Daoy (cell line): Measurements from ENCODE around the gene FGF10. TPM values are rescaled to one million over a fixed set of nuclear protein-coding genes. Genes with fewer than 3 reads are reported as not detected.

Source experiments
- DNase-seq: peaks from one replicate; pipeline ENCODE4 v3.0.0-alpha.2; 2015; ENCODE audit warnings: low read depth
- total RNA-seq: library from RNA; depleted of rRNA; stranded (reverse); fragments of >200 nt; shearing (Covaris generic); gene quantifications from 2 replicates; pipeline ENCODE4 v1.2.3, GENCODE V29; 2014; rRNA removed

FGF10 gene
- total RNA-seq = not detected in 2 replicates

GRCh38 chr5:44389090-44389822 lies at the start of gene FGF10:
Gene FGF10 (minus strand): TSS chr5:44389420. CDS start chr5:44388682, 738 bp downstream.
- DNase-seq = no peak

GRCh38 chr5:44426944-44427343 lies 37.7 kb upstream of the FGF10 start:
- no peak for DNase-seq

- DNase-seq = no peak
Measured at GRCh38 chr5:44412286-44412685, 23.1 kb upstream of the FGF10 start.

DNA sequence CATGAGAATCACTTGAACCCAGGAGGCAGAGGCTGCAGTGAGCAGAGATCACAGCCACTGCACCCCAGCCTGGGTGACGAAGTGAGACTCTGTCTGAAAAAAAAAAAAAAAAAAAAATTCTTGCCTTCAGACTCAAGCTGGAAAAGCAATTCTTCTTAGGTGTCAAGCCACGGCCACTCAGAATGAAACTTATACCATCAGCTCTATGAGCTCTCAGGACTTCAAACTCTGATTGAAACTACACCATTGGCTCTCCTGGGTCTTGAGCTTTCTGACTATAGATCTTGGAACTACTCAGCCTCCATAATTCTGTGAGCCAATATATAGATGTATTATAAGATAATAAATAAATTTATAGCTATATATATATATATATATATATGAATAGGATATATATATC lies 12.9 kb upstream of the FGF10 start:
- DNase-seq = no peak

DNA sequence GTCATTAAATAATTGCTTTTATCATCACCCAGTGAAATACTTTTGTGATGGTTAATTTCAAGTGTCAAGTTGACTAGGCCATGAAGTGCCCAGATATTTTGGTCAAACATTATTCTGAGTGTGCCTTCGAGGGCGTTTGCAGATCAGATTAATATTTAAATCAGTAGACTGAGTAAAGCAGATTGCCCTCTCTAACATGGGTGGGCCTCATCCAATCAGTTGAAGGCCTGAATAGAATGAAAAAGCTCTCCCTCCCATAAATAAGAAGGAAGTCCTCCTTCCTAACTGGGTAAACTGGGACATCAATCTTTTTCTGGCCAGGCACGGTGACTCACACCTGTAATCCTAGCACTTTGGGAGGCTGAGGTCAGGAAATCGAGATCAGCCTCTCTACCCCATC lies 12.4 kb upstream of the FGF10 start:
- DNase-seq = no peak

DNA sequence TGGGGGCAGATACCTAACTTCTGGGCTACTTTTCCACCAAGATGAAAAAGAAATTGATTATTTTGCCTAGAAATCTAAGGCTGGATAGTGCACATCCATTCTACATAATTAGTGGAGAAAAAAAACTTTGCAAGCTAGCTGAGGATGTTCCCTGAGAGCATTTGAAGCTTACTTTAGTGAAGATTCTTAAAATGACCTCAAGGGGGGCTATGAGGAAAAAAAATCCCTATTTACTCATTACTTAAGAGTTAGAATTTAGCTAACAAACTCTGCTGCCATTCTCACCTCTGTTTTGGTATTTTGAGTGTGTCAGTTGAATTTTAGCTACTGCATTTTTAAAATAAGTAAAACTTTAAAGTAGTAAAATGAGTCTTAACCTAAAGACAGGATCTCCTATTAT lies 9.2 kb upstream of the FGF10 start:
- no peak for DNase-seq

DNA sequence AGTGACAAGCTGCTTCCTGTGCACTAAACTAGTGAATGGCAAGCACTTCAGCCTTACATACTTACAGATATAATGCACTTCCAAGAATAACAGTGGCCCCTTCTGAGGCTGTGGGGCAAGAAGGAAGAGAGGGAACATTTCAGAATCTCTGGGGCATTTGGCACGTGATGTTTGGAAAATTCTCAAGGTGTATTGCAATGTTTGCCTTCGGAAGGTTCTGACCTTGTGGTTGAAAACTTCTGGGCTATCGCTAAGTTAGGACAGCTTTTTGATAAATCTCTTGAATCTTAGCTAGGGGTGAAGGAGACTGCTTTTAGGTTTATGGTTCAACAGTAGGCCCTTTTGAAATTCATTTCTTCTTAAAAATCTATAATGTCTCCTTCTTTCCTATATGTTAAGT lies 7.1 kb upstream of the FGF10 start:
- DNase-seq = no peak

- no peak for DNase-seq
Measured at GRCh38 chr5:44390351-44390750, 1.1 kb upstream of the FGF10 start.

- no peak for DNase-seq
Measured at GRCh38 chr5:44389823-44390143, 563 bp upstream of the FGF10 start.

DNA sequence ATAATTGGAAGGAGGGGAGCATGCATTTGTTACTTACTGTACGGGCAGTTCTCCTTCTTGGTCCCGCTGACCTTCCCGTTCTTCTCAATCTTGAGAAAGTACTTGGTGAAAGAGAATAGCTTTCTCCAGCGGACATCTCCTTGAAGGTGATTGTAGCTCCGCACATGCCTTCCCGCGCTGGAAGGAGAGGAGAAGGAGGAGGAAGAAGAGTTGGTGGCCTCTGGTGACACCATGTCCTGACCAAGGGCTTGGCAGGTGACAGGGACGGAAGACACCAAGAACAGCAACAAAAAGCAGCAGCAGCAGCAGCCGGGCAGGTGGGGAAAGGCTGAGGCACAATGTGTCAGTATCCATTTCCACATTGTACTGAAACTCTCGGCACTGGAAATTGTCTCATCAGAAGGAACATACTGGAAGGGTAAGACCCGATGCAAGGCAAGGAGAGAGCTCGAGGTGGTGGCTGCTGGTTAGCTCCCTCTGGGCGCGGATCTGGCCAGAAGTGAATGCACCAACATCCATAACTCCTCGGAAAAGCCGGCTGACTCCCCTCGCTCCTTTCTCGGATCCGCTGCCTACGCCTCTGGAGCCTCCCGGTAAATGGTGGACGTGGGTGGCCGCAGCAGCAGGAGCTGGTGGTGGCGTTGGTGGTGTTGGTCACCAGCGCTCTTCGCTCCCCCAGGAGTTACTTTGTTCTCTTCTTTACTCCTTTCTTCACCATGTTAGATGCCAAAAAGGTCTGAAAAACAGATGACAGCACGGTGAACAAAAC lies 715 bp downstream of the FGF10 start:
- DNase-seq = no peak

GRCh38 chr5:44387921-44388320 lies 1.3 kb downstream of the FGF10 start:
- DNase-seq = no peak

GRCh38 chr5:44387406-44387805 lies 1.8 kb downstream of the FGF10 start:
- DNase-seq = no peak

DNA sequence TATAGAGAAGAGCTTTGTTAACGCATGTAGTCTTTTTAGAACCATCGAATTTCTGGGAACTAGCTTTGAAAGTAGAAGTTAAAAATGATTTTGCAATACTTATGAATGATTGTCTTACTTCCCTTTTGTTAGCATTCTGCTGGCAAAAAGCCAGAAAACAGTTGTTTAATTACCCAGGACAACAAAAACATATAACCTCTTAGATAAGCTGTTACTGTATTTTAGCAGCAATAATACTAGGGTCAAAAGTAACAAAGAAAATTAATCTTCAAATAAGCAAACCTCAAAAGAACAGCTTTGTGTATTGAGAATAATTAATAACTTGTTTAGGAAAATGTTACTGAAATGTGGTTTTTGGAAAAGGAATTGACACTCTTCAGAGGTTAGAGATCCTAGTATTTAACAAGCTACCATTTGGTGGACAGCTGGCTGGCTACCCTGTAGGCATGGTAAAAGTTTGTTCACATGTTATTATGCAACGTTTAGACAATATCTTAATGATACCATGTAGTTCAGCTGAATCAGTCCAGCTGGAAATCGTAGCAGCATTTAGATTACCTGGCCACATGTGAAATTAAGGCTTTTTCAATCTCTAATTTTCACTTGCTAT lies 3.8 kb downstream of the FGF10 start:
- DNase-seq = no peak

DNA sequence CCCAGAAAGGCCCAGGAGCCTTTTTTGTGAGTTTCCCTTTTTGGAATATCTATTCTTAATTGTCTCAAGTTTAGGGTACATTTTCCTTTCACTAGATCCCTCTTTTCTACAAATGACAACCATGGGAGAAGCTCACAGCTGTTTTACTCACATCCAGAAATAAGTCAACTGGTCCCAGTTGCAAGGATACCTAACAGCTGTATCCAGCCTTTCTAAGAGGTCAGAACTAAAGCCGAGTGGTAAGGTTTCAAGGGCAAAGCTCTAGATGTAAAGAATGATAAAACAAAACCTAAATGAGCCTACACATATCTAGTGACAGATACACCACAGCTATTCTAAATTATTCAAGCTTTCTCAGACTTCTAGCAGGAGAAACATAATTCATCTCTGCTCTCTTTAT lies 4.4 kb downstream of the FGF10 start:
- DNase-seq = no peak

DNA sequence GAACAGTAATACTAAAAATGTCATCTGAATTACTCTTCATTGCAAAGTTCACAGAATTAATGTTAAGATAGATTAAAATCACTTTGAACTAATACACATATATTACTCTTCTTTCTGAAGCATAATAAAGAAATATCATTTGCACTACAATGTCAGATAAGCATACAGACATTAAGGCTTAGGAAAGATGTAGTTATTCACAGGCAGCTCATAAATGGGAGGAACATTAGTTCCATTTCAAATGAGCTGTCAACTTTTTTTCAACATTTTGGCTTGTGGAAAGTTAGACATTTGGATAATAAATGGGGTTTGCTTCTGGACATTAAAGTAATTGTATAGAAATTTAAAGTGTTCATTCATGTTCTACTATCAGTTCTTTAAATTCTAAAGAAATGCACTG lies 6.3 kb downstream of the FGF10 start:
- DNase-seq = no peak

DNA sequence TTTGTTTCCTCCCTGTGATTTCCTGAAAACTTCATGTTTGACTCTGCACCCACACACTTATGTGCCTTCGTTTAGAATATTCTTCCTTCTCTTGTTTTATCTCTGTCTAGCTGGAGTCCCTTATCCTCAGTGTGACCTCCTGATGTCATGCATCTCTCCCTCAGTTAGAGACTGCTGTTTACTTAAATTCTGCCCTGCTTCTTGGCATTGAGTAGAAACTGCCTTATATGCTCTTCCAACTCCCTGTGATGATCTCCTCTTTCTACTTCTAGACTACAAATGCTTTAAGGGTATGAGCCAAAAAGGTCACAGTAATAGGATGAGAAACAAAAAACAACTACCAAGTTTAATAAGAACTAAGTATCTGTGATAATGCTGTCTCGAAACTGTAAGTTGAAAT lies 12.2 kb downstream of the FGF10 start:
- DNase-seq = no peak

GRCh38 chr5:44372028-44372427 lies 17.2 kb downstream of the FGF10 start:
- no peak for DNase-seq

DNA sequence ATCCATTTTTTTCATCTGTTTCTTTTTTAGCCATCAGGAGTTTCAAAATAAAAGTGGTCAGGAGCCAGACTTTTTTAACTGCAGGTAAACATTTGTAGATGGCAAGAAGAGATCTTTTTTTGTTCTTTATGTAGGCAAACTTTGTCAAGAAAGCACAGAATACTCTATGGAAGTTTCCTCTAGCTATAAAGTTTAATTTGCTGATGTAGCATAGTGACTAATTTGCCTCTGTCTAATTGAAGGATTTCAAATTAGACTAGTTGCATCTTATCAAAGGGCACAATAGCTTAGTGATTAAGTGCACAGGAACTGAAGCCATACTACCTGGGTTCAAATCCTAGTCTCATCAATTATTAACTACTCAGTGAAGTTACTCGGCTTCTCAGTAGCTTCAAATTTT lies 22.0 kb downstream of the FGF10 start:
- DNase-seq = no peak

GRCh38 chr5:44365345-44365744 lies 23.9 kb downstream of the FGF10 start:
- no peak for DNase-seq

DNA sequence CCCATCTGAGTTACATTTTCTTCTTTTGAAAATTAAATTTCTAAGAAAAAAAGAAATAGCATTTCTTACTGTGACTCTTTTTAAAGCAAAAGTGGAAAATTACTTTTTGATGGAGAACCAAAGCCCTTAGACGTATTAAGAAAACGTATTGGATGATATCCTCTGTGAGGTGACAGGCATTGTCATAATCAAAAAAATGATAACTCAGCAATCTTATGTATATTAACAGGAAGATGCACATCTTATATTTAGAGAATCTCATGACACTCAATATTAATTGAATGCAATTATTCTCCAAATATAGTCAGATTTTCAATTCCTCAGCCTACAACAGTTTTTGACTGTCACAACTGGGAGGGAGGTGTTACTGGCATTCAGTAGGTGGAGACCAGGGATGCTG lies 25.1 kb downstream of the FGF10 start:
- DNase-seq = no peak

DNA sequence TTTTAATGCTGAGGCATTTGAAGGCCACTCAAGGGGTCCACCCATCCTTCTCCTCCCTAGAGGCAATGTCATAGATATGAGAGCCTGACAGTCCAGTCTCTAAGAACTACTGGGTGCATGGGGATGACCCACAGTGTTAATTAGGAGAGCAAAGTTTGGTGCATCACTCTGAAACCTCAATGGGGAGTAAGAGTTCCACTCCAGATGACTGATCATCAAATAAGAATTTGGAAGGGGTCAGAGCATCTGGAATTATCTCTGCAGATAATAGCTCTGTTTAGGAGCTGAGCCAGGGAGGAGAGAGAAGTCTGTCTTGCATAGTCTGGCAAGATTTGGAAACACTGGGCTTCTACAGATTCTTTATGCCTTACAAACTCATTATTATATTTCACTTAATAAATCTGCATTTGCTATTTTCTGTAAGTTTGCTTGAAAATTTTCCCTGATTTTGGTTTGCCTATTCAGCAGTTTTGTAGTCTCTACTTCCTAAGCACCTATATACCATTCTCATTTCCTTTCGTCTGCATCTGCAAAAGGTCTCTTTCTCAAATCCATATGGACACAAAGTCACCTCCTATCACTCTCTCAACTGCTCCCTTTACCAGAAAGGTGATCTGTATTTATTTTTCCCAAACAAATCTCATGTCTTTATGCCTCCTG lies 27.7 kb downstream of the FGF10 start:
- no peak for DNase-seq

GRCh38 chr5:44360919-44361318 lies 28.3 kb downstream of the FGF10 start:
- DNase-seq = no peak

DNA sequence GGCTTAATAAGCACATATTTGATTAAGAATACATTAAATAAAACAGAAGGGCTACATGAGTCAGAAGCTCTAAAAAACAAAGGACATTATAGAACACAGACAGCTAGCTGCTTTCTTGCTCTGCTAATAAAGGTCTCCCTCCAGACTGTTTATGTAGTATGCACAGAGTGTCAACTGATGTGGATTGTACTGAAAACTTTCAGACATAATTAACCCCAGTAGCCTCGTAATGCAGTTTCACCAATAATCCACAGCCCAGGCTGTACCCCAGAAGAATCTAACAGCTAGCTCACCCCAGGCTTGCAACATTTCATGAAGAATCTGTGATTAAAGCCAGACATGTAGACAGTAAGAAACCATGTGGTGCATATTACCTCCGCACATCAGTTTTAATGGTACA lies 30.8 kb downstream of the FGF10 start:
- DNase-seq = no peak
